PC-3 (cell line): Measurements from ENCODE around the gene KREMEN2. TPM values are rescaled to one million over a fixed set of nuclear protein-coding genes. Genes with fewer than 3 reads are reported as not detected.

Experiments
- ATAC-seq: fragments of 200-7000 bp; cut with Tn5 transposase; 2 replicates; pipeline ENCODE4 v1.9.1; 2020; ENCODE audit warnings: mild to moderate bottlenecking, moderate library complexity
- BruUV-seq: library from RNA; stranded (reverse); fragments of 400-500 nt; replicated peaks from 2 replicates; lab custom pipeline; 2021; lab: Mats Ljungman, UMichigan
- CTCF ChIA-PET: fragments of 300-600 bp; sonication (Branson Sonifier 250); formaldehyde crosslinking; loops from one replicate; lab custom pipeline; 2022; ENCODE audit warnings: antibody characterized with exemption; lab: Charles Lee
- POLR2A ChIA-PET: fragments of 300-600 bp; sonication (Branson Sonifier 250); formaldehyde crosslinking; loops from one replicate; lab custom pipeline; 2022; ENCODE audit warnings: antibody characterized with exemption; ENCODE audit not compliant: unreplicated experiment; lab: Charles Lee
- DNase-seq: peaks from one replicate; pipeline ENCODE4 v3.0.0-alpha.2; 2015
- H2AFZ ChIP-seq: fragments of 300-600 bp; sonication (generic); 2 replicates; pipeline ENCODE4 v1.6.0; 2016; ENCODE audit warnings: antibody characterized with exemption, low read length
- H3F3A ChIP-seq: fragments of 300-600 bp; sonication (generic); one replicate; pipeline ENCODE4 v1.6.0; 2017; ENCODE audit warnings: antibody characterized with exemption, low read length, control low read depth, mild to moderate bottlenecking; ENCODE audit not compliant: unreplicated experiment
- H3K27ac ChIP-seq: fragments of 300-600 bp; sonication (generic); 2 replicates; pipeline ENCODE4 v1.5.1; 2016; ENCODE audit warnings: mild to moderate bottlenecking, low read length
- H3K27me3 ChIP-seq: fragments of 300-600 bp; sonication (generic); 2 replicates; pipeline ENCODE4 v1.6.1; 2016; ENCODE audit warnings: low read length, mixed read lengths
- H3K36me3 ChIP-seq: fragments of 300-600 bp; sonication (generic); 2 replicates; pipeline ENCODE4 v1.6.1; 2016; ENCODE audit warnings: low read depth, mixed run types, low read length, mixed read lengths
- H3K4me1 ChIP-seq: fragments of 300-600 bp; sonication (generic); 2 replicates; pipeline ENCODE4 v1.5.1; 2016; ENCODE audit warnings: low read length; ENCODE audit not compliant: insufficient read depth
- H3K4me2 ChIP-seq: fragments of 300-600 bp; sonication (generic); 2 replicates; pipeline ENCODE4 v1.6.0; 2016; ENCODE audit warnings: low read length
- H3K4me3 ChIP-seq: fragments of 300-600 bp; sonication (generic); 2 replicates; pipeline ENCODE4 v1.5.1; 2016; ENCODE audit warnings: mild to moderate bottlenecking, low read length, mixed read lengths
- H3K79me2 ChIP-seq: fragments of 300-600 bp; sonication (generic); 2 replicates; pipeline ENCODE4 v1.6.1; 2017; ENCODE audit warnings: low read length, mixed read lengths
- H3K9ac ChIP-seq: fragments of 300-600 bp; sonication (generic); 2 replicates; pipeline ENCODE4 v1.6.0; 2016; ENCODE audit warnings: mild to moderate bottlenecking, low read length
- H3K9me2 ChIP-seq: fragments of 300-600 bp; sonication (generic); replicated peaks from 2 replicates; pipeline ENCODE4 v1.6.1; 2016; ENCODE audit warnings: mixed run types, low read length, mixed read lengths
- H3K9me3 ChIP-seq: fragments of 300-600 bp; sonication (generic); 2 replicates; pipeline ENCODE4 v1.6.1; 2016; ENCODE audit warnings: low read length, mixed read lengths
- H4K20me1 ChIP-seq: fragments of 300-600 bp; sonication (generic); 2 replicates; pipeline ENCODE4 v1.6.1; 2016; ENCODE audit warnings: low read length, mixed read lengths
- EZH2 ChIP-seq: fragments of 300-600 bp; sonication (generic); IDR thresholded peaks from one replicate; pipeline ENCODE4 v1.6.1; 2017; ENCODE audit warnings: antibody characterized with exemption, mild to moderate bottlenecking, low read length; ENCODE audit not compliant: unreplicated experiment
- EZH2phosphoT487 ChIP-seq: fragments of 300-600 bp; sonication (generic); IDR thresholded peaks from 2 replicates; pipeline ENCODE4 v1.6.1; 2018; ENCODE audit warnings: mild to moderate bottlenecking, antibody characterized with exemption, low read length, borderline replicate concordance
- intact Hi-C: fragments of 100-400 bp; cut with micrococcal nuclease; formaldehyde crosslinking; loops from 2 replicates; pipeline ENCODE4 v1.9.0; 2023
- total RNA-seq: library from RNA; depleted of rRNA; stranded (reverse); fragments of >200 nt; gene quantifications from 2 replicates; pipeline ENCODE4 v1.2.3, GENCODE V29; 2014
- TF ChIP-seq, protein P1 (sequence below): fragments of 300-600 bp; sonication (generic); conservative IDR thresholded peaks from 2 replicates; pipeline ENCODE4 v1.5.1; 2017; ENCODE audit warnings: antibody characterized with exemption, low read depth, mild to moderate bottlenecking, low read length

The KREMEN2 gene
- total RNA-seq, 1 experiment from 2014 or later = 3.6 TPM

DNA sequence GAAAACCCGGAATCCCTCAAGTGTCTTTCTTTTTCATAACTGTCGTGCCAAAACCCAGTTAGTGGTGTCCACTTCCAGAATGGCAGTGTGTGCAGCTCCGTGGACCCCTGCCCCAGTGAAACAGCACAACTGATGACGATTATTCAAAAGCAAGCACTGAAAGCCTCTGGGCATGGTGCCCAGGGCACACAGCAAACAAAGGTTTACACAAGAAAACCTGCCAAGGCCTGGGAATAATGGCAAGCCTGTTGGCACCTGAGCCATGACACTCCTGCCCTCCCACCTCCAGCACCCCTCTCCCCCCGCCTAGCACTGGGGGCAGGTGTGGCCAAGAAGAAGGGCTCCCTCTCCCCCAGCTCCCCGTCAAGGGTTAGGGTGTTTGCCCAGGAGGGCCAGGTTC, 13.4 kb downstream of the KREMEN2 start:
- Histone ChIP-seq H4K20me1 (no peaks in the 10 kb centered on the region), H3K27ac (peak overlapping the region; percentile 59), H2AFZ (no peak overlapping the region), H3K9me3 (no peaks in the 10 kb centered on the region), H3K79me2 (peaks cover 34% of the 10 kb centered on the region), H3K4me2 (peak overlapping the region; percentile 67), H3K36me3 (peaks cover 6% of the 10 kb centered on the region; the same call in 1 of the 2 replicates), H3F3A (no peaks in the 10 kb centered on the region), H3K4me3 (peak overlapping the region; percentile 27; the same call in 1 of the 2 replicates), H3K27me3 (no peaks in the 10 kb centered on the region), H3K9ac (no peak overlapping the region), H3K9me2 (no peaks in the 10 kb centered on the region), H3K4me1 (peaks cover 19% of the 10 kb centered on the region)
- ATAC-seq = peak; percentile 24
- CTCF ChIA-PET = no interaction called here
- TF ChIP-seq EZH2 (no peak), EZH2phosphoT487 (no peak)
- TF ChIP-seq, protein P1, sequence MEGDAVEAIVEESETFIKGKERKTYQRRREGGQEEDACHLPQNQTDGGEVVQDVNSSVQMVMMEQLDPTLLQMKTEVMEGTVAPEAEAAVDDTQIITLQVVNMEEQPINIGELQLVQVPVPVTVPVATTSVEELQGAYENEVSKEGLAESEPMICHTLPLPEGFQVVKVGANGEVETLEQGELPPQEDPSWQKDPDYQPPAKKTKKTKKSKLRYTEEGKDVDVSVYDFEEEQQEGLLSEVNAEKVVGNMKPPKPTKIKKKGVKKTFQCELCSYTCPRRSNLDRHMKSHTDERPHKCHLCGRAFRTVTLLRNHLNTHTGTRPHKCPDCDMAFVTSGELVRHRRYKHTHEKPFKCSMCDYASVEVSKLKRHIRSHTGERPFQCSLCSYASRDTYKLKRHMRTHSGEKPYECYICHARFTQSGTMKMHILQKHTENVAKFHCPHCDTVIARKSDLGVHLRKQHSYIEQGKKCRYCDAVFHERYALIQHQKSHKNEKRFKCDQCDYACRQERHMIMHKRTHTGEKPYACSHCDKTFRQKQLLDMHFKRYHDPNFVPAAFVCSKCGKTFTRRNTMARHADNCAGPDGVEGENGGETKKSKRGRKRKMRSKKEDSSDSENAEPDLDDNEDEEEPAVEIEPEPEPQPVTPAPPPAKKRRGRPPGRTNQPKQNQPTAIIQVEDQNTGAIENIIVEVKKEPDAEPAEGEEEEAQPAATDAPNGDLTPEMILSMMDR = no peak
- DNase-seq = peak; percentile 69
- BruUV-seq = no TSS peak
- intact Hi-C loops = no loop called here
- POLR2A ChIA-PET = no interaction called here

DNA sequence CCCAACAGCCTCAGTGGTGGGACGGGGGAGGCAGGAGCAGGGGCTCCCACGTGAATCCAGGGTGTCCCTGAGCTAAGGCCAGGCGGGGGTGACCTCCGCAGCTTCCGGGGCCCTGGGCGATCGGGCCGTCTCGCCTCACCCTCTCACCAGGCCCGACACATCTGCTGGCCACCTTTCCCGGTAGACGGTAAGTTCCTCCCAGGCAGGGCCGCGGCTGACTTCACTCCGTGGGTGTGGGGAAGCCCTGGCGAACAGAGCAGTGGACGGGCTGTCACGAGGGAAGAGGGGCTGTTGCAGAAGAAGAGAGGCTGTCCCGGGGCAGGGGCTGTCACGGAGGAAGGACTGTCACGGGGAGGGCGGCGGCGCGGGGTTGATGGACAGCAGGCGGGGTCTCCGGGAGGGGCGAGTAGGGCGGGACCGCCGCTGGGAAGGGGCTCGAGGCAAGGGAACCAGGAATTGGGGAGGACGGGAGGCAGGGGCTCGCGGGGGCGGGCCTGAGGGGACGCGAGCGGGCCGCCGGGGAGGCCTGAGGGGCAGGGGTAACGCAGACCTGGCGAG, 15.7 kb downstream of the KREMEN2 start:
- Histone ChIP-seq H2AFZ (peak overlapping the region; percentile 65), H3K4me2 (peak overlapping the region; percentile 98), H3K4me3 (peak overlapping the region; percentile 93), H3K79me2 (peaks cover 34% of the 10 kb centered on the region), H3K9ac (peak overlapping the region; percentile 98), H3K27ac (peak overlapping the region; percentile 59), H3K4me1 (peaks cover 19% of the 10 kb centered on the region), H3K27me3 (no peaks in the 10 kb centered on the region), H3F3A (no peaks in the 10 kb centered on the region), H3K9me3 (no peaks in the 10 kb centered on the region), H4K20me1 (no peaks in the 10 kb centered on the region), H3K36me3 (peaks cover 6% of the 10 kb centered on the region; the same call in 1 of the 2 replicates), H3K9me2 (no peaks in the 10 kb centered on the region)
- intact Hi-C loops = loop anchor here (1.0 kb wide), 1 partner anchor 45 kb away; the partner anchor contains the start of gene THOC6
- ChIA-PET CTCF (no interaction called here), POLR2A (no interaction called here)
- peak; percentile 10 for ATAC-seq
- no peak for DNase-seq
- BruUV-seq = no TSS peak
- no peak for TF ChIP-seq EZH2phosphoT487
- TF ChIP-seq, protein P1 = no peak
- no peak for TF ChIP-seq EZH2
